Left ventricle myocardium inferior (tissue), 1 donor: ENCODE data around the gene TMEM179. TPM values are rescaled to one million over a fixed set of nuclear protein-coding genes. Genes with fewer than 3 reads are reported as not detected.

Experiments used
- DNase-seq: peaks from one replicate; pipeline ENCODE4 v3.0.0-alpha.2; 2020
- H3K27ac ChIP-seq: fragments of 200-600 bp; replicated peaks from 2 replicates; pipeline ENCODE4 v1.8.0; 2021
- H3K27me3 ChIP-seq: fragments of 200-600 bp; 2 replicates; pipeline ENCODE4 v1.8.0; 2021; ENCODE audit warnings: low read depth
- H3K36me3 ChIP-seq: fragments of 200-600 bp; 2 replicates; pipeline ENCODE4 v1.8.0; 2021
- H3K4me1 ChIP-seq: fragments of 200-600 bp; 2 replicates; pipeline ENCODE4 v1.8.0; 2021
- H3K4me3 ChIP-seq: fragments of 200-600 bp; 2 replicates; pipeline ENCODE4 v1.8.0; 2021; ENCODE audit warnings: mild to moderate bottlenecking, moderate library complexity
- H3K9me3 ChIP-seq: fragments of 200-600 bp; replicated peaks from 2 replicates; pipeline ENCODE4 v1.8.0; 2021
- intact Hi-C: fragments of 100-400 bp; cut with micrococcal nuclease; formaldehyde crosslinking; loops from one replicate; pipeline ENCODE4 v1.11.0; 2022
- total RNA-seq: library from RNA; stranded (reverse); fragmentation: NEBNext Ultra II Directional; extraction: Animal tissue kit (Norgen Biotek cat#: 25700); gene quantifications from one replicate; pipeline ENCODE4 v1.2.1, GENCODE V29; 2021
- TF ChIP-seq, protein P1 (sequence below): fragments of 200-600 bp; IDR thresholded peaks from 2 replicates; pipeline ENCODE4 v1.8.0; 2021; ENCODE audit warnings: antibody characterized with exemption, mild to moderate bottlenecking, borderline replicate concordance
- donor health status: DM: no; HTN: yes; CAD: no; lungs with severe emphysema.

The TMEM179 gene
- total RNA-seq, 1 donor from 2014 or later: 0.49 TPM

DNA sequence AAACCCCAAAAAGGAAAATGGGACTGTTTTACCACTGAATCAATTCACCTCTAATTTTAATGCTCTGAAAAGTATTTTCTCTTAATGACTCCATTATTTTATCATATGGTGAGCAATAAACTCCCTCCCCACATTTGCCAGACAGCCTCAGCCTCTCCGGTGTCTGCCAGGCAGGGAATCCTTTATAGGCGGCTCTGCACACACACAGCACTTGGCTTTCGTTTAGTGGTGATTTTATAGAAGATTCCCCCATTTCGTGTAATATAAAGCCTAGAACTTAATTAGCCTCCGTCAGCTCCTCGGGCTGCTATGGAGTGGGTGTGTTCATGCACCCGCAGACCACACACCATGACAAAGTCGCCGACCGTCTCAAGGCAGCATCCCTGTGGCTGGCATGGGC, 35.1 kb downstream of the TMEM179 start:
- H3K27ac ChIP-seq: no peak overlapping the region
- DNase-seq: no peak
- H3K36me3 ChIP-seq: no peaks in the 10 kb centered on the region
- TF ChIP-seq, protein P1, sequence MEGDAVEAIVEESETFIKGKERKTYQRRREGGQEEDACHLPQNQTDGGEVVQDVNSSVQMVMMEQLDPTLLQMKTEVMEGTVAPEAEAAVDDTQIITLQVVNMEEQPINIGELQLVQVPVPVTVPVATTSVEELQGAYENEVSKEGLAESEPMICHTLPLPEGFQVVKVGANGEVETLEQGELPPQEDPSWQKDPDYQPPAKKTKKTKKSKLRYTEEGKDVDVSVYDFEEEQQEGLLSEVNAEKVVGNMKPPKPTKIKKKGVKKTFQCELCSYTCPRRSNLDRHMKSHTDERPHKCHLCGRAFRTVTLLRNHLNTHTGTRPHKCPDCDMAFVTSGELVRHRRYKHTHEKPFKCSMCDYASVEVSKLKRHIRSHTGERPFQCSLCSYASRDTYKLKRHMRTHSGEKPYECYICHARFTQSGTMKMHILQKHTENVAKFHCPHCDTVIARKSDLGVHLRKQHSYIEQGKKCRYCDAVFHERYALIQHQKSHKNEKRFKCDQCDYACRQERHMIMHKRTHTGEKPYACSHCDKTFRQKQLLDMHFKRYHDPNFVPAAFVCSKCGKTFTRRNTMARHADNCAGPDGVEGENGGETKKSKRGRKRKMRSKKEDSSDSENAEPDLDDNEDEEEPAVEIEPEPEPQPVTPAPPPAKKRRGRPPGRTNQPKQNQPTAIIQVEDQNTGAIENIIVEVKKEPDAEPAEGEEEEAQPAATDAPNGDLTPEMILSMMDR: no peak
- no peak overlapping the region for H3K4me3 ChIP-seq
- intact Hi-C loops: no loop called here
- no peaks in the 10 kb centered on the region for H3K9me3 ChIP-seq
- peaks cover 28% of the 10 kb centered on the region for H3K4me1 ChIP-seq
- H3K27me3 ChIP-seq: peaks cover 82% of the 10 kb centered on the region

DNA sequence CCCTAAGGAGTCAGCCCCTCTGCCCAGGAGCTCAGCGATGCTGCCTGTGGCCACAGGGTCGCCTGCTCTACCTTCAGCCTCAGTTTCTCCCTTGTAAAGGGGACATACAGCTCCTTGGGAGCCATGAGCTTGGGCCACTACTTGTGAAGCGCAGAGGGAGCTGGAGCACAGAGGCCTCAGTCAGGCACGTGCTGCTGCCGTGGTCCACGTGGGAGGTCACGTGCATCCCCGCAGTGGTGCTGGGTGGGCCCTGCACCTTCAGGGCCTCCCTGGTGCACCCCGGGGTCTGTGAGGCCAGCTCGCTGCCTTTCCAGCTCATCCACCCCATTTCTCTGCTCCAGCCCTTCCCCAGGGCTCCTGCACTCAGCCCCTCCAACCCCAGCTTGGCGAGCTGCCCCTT, 36.0 kb downstream of the TMEM179 start:
- peaks cover 34% of the 10 kb centered on the region for H3K4me1 ChIP-seq
- H3K36me3 ChIP-seq: no peaks in the 10 kb centered on the region
- TF ChIP-seq, protein P1: no peak
- DNase-seq: no peak
- peaks cover 89% of the 10 kb centered on the region for H3K27me3 ChIP-seq
- H3K9me3 ChIP-seq: no peaks in the 10 kb centered on the region
- H3K27ac ChIP-seq: no peak overlapping the region
- intact Hi-C loops: no loop called here
- no peak overlapping the region for H3K4me3 ChIP-seq

DNA sequence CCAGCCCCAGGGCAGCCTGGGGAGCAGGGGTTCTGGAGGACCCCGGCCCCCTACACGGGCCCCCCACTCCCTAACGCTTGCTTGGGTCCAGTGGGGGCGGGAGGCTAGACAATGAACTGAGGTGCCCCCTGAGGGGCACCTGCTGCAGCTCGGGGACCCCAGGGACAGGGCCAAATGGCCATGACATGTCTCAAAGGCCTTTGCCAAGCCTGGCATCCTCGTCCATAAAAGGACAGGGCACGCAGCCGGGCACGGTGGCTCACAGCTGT, 36.7 kb downstream of the TMEM179 start:
- TF ChIP-seq, protein P1: no peak
- Histone ChIP-seq H3K27me3 (peaks cover 93% of the 10 kb centered on the region), H3K27ac (no peak overlapping the region), H3K4me3 (no peak overlapping the region), H3K9me3 (no peaks in the 10 kb centered on the region), H3K4me1 (peaks cover 34% of the 10 kb centered on the region), H3K36me3 (no peaks in the 10 kb centered on the region)
- intact Hi-C loops: no loop called here
- no peak for DNase-seq

GRCh38 chr14:104567141-104567956, 37.2 kb downstream of the TMEM179 start:
- no peak for DNase-seq
- Histone ChIP-seq H3K27ac (no peak overlapping the region), H3K27me3 (peaks cover 87% of the 10 kb centered on the region), H3K4me1 (peaks cover 32% of the 10 kb centered on the region), H3K36me3 (no peaks in the 10 kb centered on the region), H3K4me3 (no peak overlapping the region), H3K9me3 (no peaks in the 10 kb centered on the region)
- intact Hi-C loops: no loop called here
- TF ChIP-seq, protein P1: no peak

GRCh38 chr14:104564744-104565679, 39.6 kb downstream of the TMEM179 start:
- intact Hi-C loops: no loop called here
- DNase-seq: no peak
- Histone ChIP-seq H3K27me3 (peaks cover 68% of the 10 kb centered on the region), H3K4me3 (no peak overlapping the region), H3K27ac (no peak overlapping the region), H3K4me1 (peaks cover 26% of the 10 kb centered on the region), H3K36me3 (no peaks in the 10 kb centered on the region), H3K9me3 (no peaks in the 10 kb centered on the region)
- TF ChIP-seq, protein P1: no peak
